ENCODE measurements around the gene NUPR2. TPM values are rescaled to one million over a fixed set of nuclear protein-coding genes. Genes with fewer than 3 reads are reported as not detected.

NUPR2 gene
- total and polyA plus RNA-seq, 9 of the 15 experiments (the other 6 are each of a cell fraction or from before 2014, with no cell fraction given), result not detected

- TF ChIP-seq, protein P1, sequence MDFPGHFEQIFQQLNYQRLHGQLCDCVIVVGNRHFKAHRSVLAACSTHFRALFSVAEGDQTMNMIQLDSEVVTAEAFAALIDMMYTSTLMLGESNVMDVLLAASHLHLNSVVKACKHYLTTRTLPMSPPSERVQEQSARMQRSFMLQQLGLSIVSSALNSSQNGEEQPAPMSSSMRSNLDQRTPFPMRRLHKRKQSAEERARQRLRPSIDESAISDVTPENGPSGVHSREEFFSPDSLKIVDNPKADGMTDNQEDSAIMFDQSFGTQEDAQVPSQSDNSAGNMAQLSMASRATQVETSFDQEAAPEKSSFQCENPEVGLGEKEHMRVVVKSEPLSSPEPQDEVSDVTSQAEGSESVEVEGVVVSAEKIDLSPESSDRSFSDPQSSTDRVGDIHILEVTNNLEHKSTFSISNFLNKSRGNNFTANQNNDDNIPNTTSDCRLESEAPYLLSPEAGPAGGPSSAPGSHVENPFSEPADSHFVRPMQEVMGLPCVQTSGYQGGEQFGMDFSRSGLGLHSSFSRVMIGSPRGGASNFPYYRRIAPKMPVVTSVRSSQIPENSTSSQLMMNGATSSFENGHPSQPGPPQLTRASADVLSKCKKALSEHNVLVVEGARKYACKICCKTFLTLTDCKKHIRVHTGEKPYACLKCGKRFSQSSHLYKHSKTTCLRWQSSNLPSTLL (IDR thresholded peaks at IDR 0.05), result no peak
- TF ChIP-seq NR2C2 (CRISPR knock-in tag; IDR thresholded peaks at IDR 0.05) (peak; percentile 15; the same call in 1 of the 2 replicates), NR2C2 (tag; IDR thresholded peaks at IDR 0.05) (peak; percentile 95), CLOCK (CRISPR knock-in tag; IDR thresholded peaks at IDR 0.05; ENCODE audit: borderline replicate concordance) (no peak), SMAD4 (CRISPR knock-in tag; conservative IDR thresholded peaks at IDR 0.05) (no peak), MEF2A (IDR thresholded peaks at IDR 0.05; ENCODE audit: control insufficient read depth, low read depth, low read length) (no peak), ZNF175 (CRISPR knock-in tag; IDR thresholded peaks at IDR 0.05; ENCODE audit: low read depth) (no peak), JUNB (CRISPR knock-in tag; conservative IDR thresholded peaks at IDR 0.05) (no peak), SRSF1 (IDR thresholded peaks at IDR 0.05; ENCODE audit: low read depth, low read length) (no peak), RFX7 (CRISPR knock-in tag; IDR thresholded peaks at IDR 0.05) (no peak), ZNF311 (CRISPR knock-in tag; IDR thresholded peaks at IDR 0.05) (no peak), ARID3B (CRISPR knock-in tag; IDR thresholded peaks at IDR 0.05; ENCODE audit: borderline replicate concordance) (no peak)
- TF ChIP-seq, protein P2, sequence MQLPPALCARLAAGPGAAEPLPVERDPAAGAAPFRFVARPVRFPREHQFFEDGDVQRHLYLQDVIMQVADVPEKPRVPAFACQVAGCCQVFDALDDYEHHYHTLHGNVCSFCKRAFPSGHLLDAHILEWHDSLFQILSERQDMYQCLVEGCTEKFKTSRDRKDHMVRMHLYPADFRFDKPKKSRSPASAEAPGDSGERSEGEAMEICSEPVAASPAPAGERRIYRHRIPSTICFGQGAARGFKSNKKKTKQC (CRISPR knock-in tag; IDR thresholded peaks at IDR 0.05), result peak; percentile 77; the same call in 1 of the 2 replicates
- TF ChIP-seq, protein P3, sequence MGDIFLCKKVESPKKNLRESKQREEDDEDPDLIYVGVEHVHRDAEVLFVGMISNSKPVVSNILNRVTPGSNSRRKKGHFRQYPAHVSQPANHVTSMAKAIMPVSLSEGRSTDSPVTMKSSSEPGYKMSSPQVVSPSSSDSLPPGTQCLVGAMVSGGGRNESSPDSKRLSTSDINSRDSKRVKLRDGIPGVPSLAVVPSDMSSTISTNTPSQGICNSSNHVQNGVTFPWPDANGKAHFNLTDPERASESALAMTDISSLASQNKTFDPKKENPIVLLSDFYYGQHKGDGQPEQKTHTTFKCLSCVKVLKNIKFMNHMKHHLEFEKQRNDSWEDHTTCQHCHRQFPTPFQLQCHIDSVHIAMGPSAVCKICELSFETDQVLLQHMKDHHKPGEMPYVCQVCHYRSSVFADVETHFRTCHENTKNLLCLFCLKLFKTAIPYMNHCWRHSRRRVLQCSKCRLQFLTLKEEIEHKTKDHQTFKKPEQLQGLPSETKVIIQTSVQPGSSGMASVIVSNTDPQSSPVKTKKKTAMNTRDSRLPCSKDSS (IDR thresholded peaks at IDR 0.05; ENCODE audit: low read depth, partially characterized antibody), result no peak
Observed at GRCh38 chr7:56106108-56107073, 9.8 kb downstream of the NUPR2 start, which contains the start of gene CHCHD2 (continued).
